GM23248 (cell line): Measurements from ENCODE around the gene GTF2F2.

Experiments
- EZH2 ChIP-seq: fragments of 200-600 bp; sonication (generic); IDR thresholded peaks from 2 replicates; pipeline ENCODE4 v1.6.1; 2018; ENCODE audit warnings: antibody characterized with exemption, mild to moderate bottlenecking; ENCODE audit not compliant: insufficient read depth, poor library complexity, severe bottlenecking
- EZH2phosphoT487 ChIP-seq: fragments of 200-600 bp; sonication (generic); IDR thresholded peaks from 2 replicates; pipeline ENCODE4 v1.6.1; 2018; ENCODE audit warnings: antibody characterized with exemption, moderate library complexity, mild to moderate bottlenecking, low read depth; ENCODE audit not compliant: insufficient read depth

- no peak for TF ChIP-seq EZH2
- TF ChIP-seq EZH2phosphoT487 = no peak
Observed at GRCh38 chr13:45295536-45295935, 175.2 kb downstream of the GTF2F2 start.
